ENCODE results near the gene MRAS.

Gene MRAS

GRCh38 chr3:138363322-138363721 lies 14.9 kb downstream of the MRAS start:
- in situ Hi-C loops (cut with HindIII; ENCODE audit: low pct_unique_long_range_greater_than_20kb, low sequenced_read_pairs), result no loop called here
- TF ChIP-seq JUND (IDR thresholded peaks at IDR 0.05; ENCODE audit: low read depth), result no peak
- no peak for DNase-seq (ENCODE audit: low read depth in 1 of 2, low spot score in 1 of 2)

DNA sequence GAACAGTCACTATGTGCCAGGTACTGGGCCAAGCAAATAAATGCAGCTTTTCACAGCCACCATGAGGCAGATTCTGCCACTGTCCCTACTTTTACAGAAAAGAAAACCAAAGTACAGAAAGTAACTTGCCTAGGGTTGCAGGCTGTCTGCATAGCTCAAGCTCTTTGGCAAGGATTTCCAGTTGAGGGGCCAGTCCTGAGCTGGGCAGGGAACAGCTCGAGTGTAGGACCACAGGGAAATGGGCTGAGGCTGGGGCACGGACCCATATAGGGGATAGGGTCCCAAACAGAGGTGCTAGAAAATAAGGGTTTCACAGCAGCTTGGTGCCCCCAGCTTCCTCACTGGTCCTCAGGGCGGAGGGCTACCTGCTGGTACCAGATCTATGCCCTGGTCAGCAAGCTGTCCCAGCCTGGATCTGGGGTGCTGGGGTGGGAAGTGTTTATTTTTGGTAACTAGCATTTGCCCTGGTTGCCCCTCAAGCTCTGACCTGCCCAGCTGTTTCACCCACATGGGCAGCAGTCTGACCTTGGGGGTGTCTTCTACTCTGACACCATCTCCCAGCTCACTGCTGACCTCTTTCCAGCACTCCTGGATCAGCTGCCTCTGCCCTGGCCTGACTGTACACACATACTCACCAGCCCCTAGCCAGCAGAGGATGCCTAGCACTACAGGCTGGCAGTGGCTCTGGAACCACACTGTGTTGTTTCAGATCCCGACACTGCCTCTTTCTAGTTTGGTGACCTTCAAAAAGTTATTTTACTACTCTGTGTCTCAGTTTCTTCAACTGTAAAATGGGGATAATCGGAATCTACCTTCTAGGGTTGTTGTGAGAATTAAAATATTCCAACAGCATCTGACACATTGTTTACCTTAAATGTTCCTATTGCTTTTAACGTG lies 16.2 kb downstream of the MRAS start:
- in situ Hi-C loops (cut with HindIII; ENCODE audit: low pct_unique_long_range_greater_than_20kb, low sequenced_read_pairs), result no loop called here
- no peak for DNase-seq (ENCODE audit: low read depth in 1 of 2, low spot score in 1 of 2)
- no peak for TF ChIP-seq JUND (IDR thresholded peaks at IDR 0.05; ENCODE audit: low read depth)

GRCh38 chr3:138365253-138365555 lies 16.8 kb downstream of the MRAS start:
- DNase-seq (ENCODE audit: low read depth in 1 of 2, low spot score in 1 of 2), result no peak
- no peak for TF ChIP-seq JUND (IDR thresholded peaks at IDR 0.05; ENCODE audit: low read depth)
- in situ Hi-C loops (cut with HindIII; ENCODE audit: low pct_unique_long_range_greater_than_20kb, low sequenced_read_pairs), result no loop called here

DNA sequence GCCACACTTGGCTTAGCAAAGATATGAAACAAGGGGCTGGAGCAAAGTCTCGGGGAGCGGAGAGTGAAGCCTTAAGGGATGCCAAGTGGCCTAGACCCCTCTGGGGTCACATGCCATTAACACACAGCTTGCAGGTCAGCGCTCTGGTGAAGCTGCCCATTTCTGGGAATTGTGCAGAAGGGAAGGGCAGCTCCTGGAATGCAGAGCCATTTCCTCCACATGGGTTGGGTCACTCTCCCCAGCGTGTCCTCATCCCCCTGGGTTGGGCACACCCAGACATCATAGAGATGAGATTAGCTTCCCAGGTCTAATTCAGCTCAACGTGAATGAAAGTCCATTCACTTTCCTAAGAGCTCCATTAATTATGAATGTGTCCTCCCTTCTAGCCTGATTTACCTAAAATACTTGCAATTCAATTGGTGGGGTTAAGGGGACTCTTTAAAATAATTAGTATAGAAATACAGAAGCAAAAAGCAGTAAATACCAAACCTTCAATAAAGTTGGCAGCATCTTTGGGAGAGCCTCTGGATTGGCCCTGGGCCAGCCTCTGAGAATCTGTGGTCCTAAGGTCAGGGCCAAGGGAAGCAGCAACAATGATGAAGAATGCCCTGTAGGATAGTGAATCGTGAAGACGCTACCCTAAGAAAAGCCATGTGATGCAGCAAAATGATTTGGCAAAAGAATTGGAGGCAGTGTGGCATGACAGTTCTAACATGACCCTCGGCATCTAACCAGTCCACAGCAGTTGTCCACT lies 17.8 kb downstream of the MRAS start:
- no peak for DNase-seq (ENCODE audit: low read depth in 1 of 2, low spot score in 1 of 2)
- in situ Hi-C loops (cut with HindIII; ENCODE audit: low pct_unique_long_range_greater_than_20kb, low sequenced_read_pairs), result no loop called here
- no peak for TF ChIP-seq JUND (IDR thresholded peaks at IDR 0.05; ENCODE audit: low read depth)

- no peak for TF ChIP-seq JUND (IDR thresholded peaks at IDR 0.05; ENCODE audit: low read depth)
- no peak for DNase-seq (ENCODE audit: low read depth in 1 of 2, low spot score in 1 of 2)
- in situ Hi-C loops (cut with HindIII; ENCODE audit: low pct_unique_long_range_greater_than_20kb, low sequenced_read_pairs), result no loop called here
Observed at GRCh38 chr3:138367326-138367850, 19.0 kb downstream of the MRAS start.

DNA sequence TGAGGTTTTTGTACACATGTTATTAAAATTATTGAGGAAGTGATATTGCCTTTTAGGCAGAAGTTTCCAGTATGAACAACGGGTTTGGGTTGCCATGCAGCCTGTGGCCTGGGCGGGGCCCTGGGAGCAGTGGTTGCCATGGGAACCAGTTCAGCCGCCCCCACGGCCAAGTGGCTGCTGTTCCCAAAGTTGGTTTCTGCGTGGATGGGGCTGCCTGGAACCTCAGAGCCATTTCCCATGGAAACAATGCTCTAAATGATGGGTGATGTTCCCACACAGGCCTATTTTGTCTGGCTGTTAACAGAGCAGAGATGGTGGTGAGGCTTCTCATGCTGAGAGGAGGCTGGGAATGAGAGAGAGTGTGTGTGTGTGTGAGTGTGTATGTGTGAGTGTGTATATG lies 19.5 kb downstream of the MRAS start:
- DNase-seq (ENCODE audit: low read depth in 1 of 2, low spot score in 1 of 2), result no peak
- in situ Hi-C loops (cut with HindIII; ENCODE audit: low pct_unique_long_range_greater_than_20kb, low sequenced_read_pairs), result no loop called here
- no peak for TF ChIP-seq JUND (IDR thresholded peaks at IDR 0.05; ENCODE audit: low read depth)

GRCh38 chr3:138369151-138369900 lies 20.9 kb downstream of the MRAS start:
- no peak for DNase-seq (ENCODE audit: low read depth in 1 of 2, low spot score in 1 of 2)
- no peak for TF ChIP-seq JUND (IDR thresholded peaks at IDR 0.05; ENCODE audit: low read depth)
- in situ Hi-C loops (cut with HindIII; ENCODE audit: low pct_unique_long_range_greater_than_20kb, low sequenced_read_pairs), result no loop called here

GRCh38 chr3:138370321-138370720 lies 21.9 kb downstream of the MRAS start:
- in situ Hi-C loops (cut with HindIII; ENCODE audit: low pct_unique_long_range_greater_than_20kb, low sequenced_read_pairs), result no loop called here
- no peak for TF ChIP-seq JUND (IDR thresholded peaks at IDR 0.05; ENCODE audit: low read depth)
- DNase-seq (ENCODE audit: low read depth in 1 of 2, low spot score in 1 of 2), result no peak

GRCh38 chr3:138371070-138371965 lies 22.9 kb downstream of the MRAS start:
- no peak for DNase-seq (ENCODE audit: low read depth in 1 of 2, low spot score in 1 of 2)

DNA sequence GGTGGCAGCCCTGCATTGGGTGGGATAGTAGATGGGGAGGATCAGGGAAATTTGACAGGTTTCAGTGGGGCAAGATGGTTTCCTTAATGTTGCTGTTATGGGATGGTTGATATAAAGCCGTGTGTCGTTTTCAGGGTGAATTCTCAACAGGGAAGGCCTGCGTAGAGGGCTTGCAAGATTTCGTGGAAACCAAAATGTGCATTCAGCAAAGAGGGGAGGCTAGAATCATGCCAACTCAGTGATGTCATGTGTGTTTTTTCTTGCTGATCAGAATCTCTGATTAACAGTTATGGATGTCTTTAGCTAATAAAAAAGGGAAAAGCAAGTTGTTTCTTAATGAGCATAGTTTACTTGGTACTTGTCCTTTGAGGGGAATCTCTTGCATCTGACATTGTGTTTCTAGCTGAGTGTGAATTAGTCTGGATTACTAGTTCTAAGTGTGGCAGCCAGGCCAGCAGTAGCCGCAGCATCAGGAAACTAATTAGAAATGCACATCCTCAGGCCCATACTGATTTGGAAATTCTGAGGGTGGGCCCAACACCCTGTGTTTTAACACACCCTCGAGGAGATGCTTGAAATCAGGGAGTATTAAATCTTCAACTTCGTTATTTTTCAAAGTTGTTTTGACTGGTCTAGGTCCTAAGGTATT lies 24.8 kb downstream of the MRAS start:
- in situ Hi-C loops (cut with HindIII; ENCODE audit: low pct_unique_long_range_greater_than_20kb, low sequenced_read_pairs), result no loop called here
- no peak for TF ChIP-seq JUND (IDR thresholded peaks at IDR 0.05; ENCODE audit: low read depth)
- no peak for DNase-seq (ENCODE audit: low read depth in 1 of 2, low spot score in 1 of 2)

More at GRCh38 chr3:138371070-138371965, 22.9 kb downstream of the MRAS start:
- no peak for TF ChIP-seq JUND (IDR thresholded peaks at IDR 0.05; ENCODE audit: low read depth)
- in situ Hi-C loops (cut with HindIII; ENCODE audit: low pct_unique_long_range_greater_than_20kb, low sequenced_read_pairs), result no loop called here

DNA sequence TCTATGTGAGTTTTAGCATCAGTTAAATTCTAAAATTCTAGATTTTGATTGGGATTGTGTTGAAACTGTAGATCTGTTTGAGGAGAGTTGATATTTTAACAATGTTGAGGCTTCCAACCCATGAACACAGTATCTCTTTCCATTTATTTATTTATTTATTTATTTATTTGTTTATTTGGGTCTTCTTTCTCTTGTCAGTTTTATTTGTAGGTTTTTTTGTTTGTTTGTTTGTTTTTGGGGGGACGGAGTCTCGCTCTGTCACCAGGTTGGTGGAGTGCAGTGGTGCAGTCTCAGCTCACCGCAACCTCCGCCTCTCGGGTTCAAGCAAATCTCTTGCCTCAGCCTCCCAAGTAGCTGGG lies 25.3 kb downstream of the MRAS start:
- in situ Hi-C loops (cut with HindIII; ENCODE audit: low pct_unique_long_range_greater_than_20kb, low sequenced_read_pairs), result no loop called here
- no peak for TF ChIP-seq JUND (IDR thresholded peaks at IDR 0.05; ENCODE audit: low read depth)
- DNase-seq (ENCODE audit: low read depth in 1 of 2, low spot score in 1 of 2), result no peak

Measured in T47D (cell line).